ENCODE data around the gene LYPD3.

- no peak for TF ChIP-seq CTCF (conservative IDR thresholded peaks at IDR 0.05)
- TF ChIP-seq ZFX (IDR thresholded peaks at IDR 0.05): no peak
Observed at GRCh38 chr19:43438291-43439031, 26.9 kb downstream of the LYPD3 start.

All from C4-2B (cell line).